HepG2 (cell line): ENCODE measurements around the gene AKAP8L. TPM values are rescaled to one million over a fixed set of nuclear protein-coding genes. Genes with fewer than 3 reads are reported as not detected.

ENCODE experiments used
- ATAC-seq: fragments of 200-7000 bp; cut with Tn5 transposase; 3 replicates; pipeline ENCODE4 v1.9.1; 2020; ENCODE audit warnings: mild to moderate bottlenecking, moderate library complexity
- BruUV-seq: library from RNA; stranded (reverse); fragments of 400-500 nt; replicated peaks from 2 replicates; lab custom pipeline; 2021; lab: Mats Ljungman, UMichigan
- CTCF ChIA-PET: fragments of 300-600 bp; formaldehyde crosslinking; extraction: SDS; loops from one replicate; lab custom pipeline; 2021; ENCODE audit warnings: low total read pairs, inconsistent platforms, low intra/inter-chr PET ratio; lab: Yijun Ruan, JAX
- POLR2A ChIA-PET: fragments of 350-600 bp; sonication (Branson Sonifier 250); formaldehyde crosslinking; loops from one replicate; lab custom pipeline; 2020; ENCODE audit warnings: antibody characterized with exemption, inconsistent platforms; lab: Yijun Ruan, JAX
- DNase-seq: peaks from one replicate; pipeline ENCODE4 v3.0.0-alpha.2; 2015; ENCODE audit warnings: low spot score
- FAIRE-seq: peaks from 3 replicates; lab custom pipeline; 2011; peaks lifted over from hg19 to GRCh38; lab: Jason Lieb, UNC
- H2AFZ ChIP-seq: one replicate; pipeline ENCODE4 v1.6.1; 2011; ENCODE audit warnings: low read length, inconsistent platforms
- H3K27ac ChIP-seq: fragments of 300-600 bp; 3 replicates; pipeline ENCODE4 v1.8.0; 2011; ENCODE audit warnings: mixed run types, mild to moderate bottlenecking, mixed read lengths, low read length, inconsistent platforms; ENCODE audit not compliant: insufficient read depth; ENCODE audit errors: extremely low read length
- H3K27me3 ChIP-seq, 2 experiments: fragments of 200-600 bp in 1 of 2; 2 replicates in 1 of 2; 3 replicates in 1 of 2; pipeline versions ENCODE4 v1.6.0 to v1.8.0; 2011; ENCODE audit warnings: low read length in 2 of 2, mild to moderate bottlenecking in 2 of 2, moderate library complexity in 2 of 2, inconsistent platforms in 1 of 2; ENCODE audit not compliant: insufficient read depth in 2 of 2, control insufficient read depth in 1 of 2
- H3K36me3 ChIP-seq, 2 experiments: fragments of 200-600 bp in 1 of 2; replicated peaks in 1 of 2; 2 replicates in 1 of 2; 3 replicates in 1 of 2; pipeline versions ENCODE4 v1.5.1 to v1.8.0; 2011; ENCODE audit warnings: low read length in 2 of 2, inconsistent platforms in 1 of 2; ENCODE audit not compliant: insufficient read depth in 2 of 2, control insufficient read depth in 1 of 2
- H3K4me1 ChIP-seq: 2 replicates; pipeline ENCODE4 v1.5.1; 2012; ENCODE audit warnings: low read length, inconsistent platforms; ENCODE audit not compliant: insufficient read depth
- H3K4me2 ChIP-seq: 2 replicates; pipeline ENCODE4 v1.6.0; 2011; ENCODE audit warnings: low read depth, low read length, inconsistent platforms
- H3K4me3 ChIP-seq, 3 experiments: fragments of 200-600 bp in 1 of 3; sonication (generic), shearing (Covaris generic) in 1 of 3; replicated peaks in 1 of 3; 2 replicates each; pipeline ENCODE4 v1.5.1; 2011 to 2016; ENCODE audit warnings: low read length in 3 of 3, inconsistent platforms in 2 of 3, low read depth in 2 of 3, mild to moderate bottlenecking in 2 of 3, control low read depth in 1 of 3, mixed read lengths in 1 of 3; ENCODE audit not compliant: insufficient read depth in 1 of 3
- H3K79me2 ChIP-seq: one replicate; pipeline ENCODE4 v1.6.1; 2011; ENCODE audit warnings: low read length, inconsistent platforms; ENCODE audit not compliant: insufficient read depth
- H3K9ac ChIP-seq: 2 replicates; pipeline ENCODE4 v1.6.0; 2011; ENCODE audit warnings: mild to moderate bottlenecking, low read depth, low read length, inconsistent platforms; ENCODE audit not compliant: insufficient read depth
- H3K9me3 ChIP-seq: 2 replicates; pipeline ENCODE4 v1.5.1; 2012; ENCODE audit warnings: mild to moderate bottlenecking, low read length
- H4K20me1 ChIP-seq: 2 replicates; pipeline ENCODE4 v1.6.0; 2011; ENCODE audit warnings: inconsistent platforms, mild to moderate bottlenecking, low read length, moderate library complexity; ENCODE audit not compliant: insufficient read depth
- RBM22 ChIP-seq: fragments of 200-400 bp; formaldehyde crosslinking; optimal IDR thresholded peaks from 2 replicates; pipeline ENCODE3; 2017; ENCODE audit warnings: mild to moderate bottlenecking, low read length, moderate library complexity
- WGBS: methylation state at CpG from one replicate; pipeline ENCODE4 v1.1.6; 2017; ENCODE audit warnings: low lambda C conversion rate; 5-methylcytosine and 5-hydroxymethylcytosine counted together
- in situ Hi-C: cut with HindIII; loops from 2 replicates; pipeline ENCODE4 v1.10.0; 2017; ENCODE audit warnings: low pct_unique_long_range_greater_than_20kb; ENCODE audit not compliant: extremely low pct_ligation_motif_present
- intact Hi-C: fragments of 100-400 bp; cut with micrococcal nuclease; formaldehyde crosslinking; loops from one replicate; pipeline ENCODE4 v1.10.0; 2022; ENCODE audit not compliant: unreplicated experiment
- polyA plus RNA-seq, 8 experiments: library from polyadenylated mRNA; depleted of rRNA in 3 of 8; stranded (reverse) in 7 of 8; unstranded in 1 of 8; fragments of >200 nt; fragmentation: Illumina TruSeq in 4 of 8; extraction: Trizol in 4 of 8; gene quantifications; 2 replicates each; pipeline versions ENCODE4 v1.2.1 to v1.2.3, GENCODE V29; 2011 to 2016; ENCODE audit warnings: low read depth in 4 of 8, missing spikeins in 1 of 8, mixed read lengths in 1 of 8; ENCODE audit not compliant: insufficient read depth in 1 of 8
- total RNA-seq, 5 experiments: library from RNA; depleted of rRNA; stranded (reverse); fragments of >200 nt; fragmentation: Illumina TruSeq; extraction: Trizol; gene quantifications; 2 replicates each; pipeline ENCODE4 v1.2.3, GENCODE V29; 2016; ENCODE audit warnings: low read depth in 1 of 5
- TF ChIP-seq, protein P1 (sequence below): sonication (generic); formaldehyde crosslinking; IDR thresholded peaks from 2 replicates; pipeline ENCODE4 v1.4.0; 2020; ENCODE audit warnings: mild to moderate bottlenecking, missing genetic modification reagents

AKAP8L gene
- total and polyA plus RNA-seq, 2 of the 13 experiments (the other 11 are each of a cell fraction or from before 2014, with no cell fraction given) = 48.2 to 49.6 TPM

DNA sequence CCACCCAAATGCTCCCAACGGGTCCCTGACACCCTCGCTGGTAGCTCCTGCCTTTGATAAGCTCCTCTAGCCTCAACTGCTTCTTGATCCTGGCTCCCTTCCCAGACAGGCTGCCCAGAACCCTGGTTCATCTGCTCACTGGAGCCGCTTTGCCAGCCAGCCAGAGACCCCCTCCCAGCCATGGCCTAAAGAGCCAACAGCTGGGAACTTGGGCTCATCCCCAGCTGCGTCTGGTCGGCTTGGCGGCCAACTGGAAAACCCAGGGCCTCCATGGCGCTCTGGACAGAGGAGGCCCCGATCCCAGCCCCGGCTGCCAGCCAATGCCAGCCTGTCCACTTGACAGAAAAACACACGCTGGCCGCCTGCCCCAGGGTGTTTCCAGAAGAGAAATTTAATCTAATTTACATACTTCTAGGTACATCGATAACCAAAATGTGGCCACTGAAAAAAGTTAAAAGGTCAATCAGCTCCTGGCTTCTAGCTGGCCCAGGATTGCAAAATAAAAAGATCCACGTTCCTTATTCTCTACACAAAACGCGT, 3.0 kb upstream of the AKAP8L start:
- DNase-seq = no peak
- intact Hi-C loops = no loop called here

More for the DNA sequence above, 3.0 kb upstream of the AKAP8L start:
- Histone ChIP-seq H4K20me1 (peaks cover 8% of the 10 kb centered on the region; the same call in 1 of the 2 replicates), H3K36me3 (peaks cover 21 to 27% of the 10 kb centered on the region in 2 experiments; a peak in 4 of 5 replicates), H3K4me1 (peaks cover 10% of the 10 kb centered on the region), H3K27ac (no peak overlapping the region), H3K79me2 (peaks cover 21% of the 10 kb centered on the region), H3K4me3 (no peak overlapping the region), H3K27me3 (no peaks in the 10 kb centered on the region; a peak in 1 of 5 replicates), H3K9ac (no peak overlapping the region), H2AFZ (no peak overlapping the region), H3K9me3 (no peaks in the 10 kb centered on the region; the same call in 1 of the 2 replicates), H3K4me2 (no peak overlapping the region)
- POLR2A ChIA-PET = no interaction called here
- ATAC-seq (no peak), FAIRE-seq (no peak)
- in situ Hi-C loops = loop anchor here (10.0 kb wide), 1 partner anchor 133 kb away; no protein-coding TSS in a partner anchor
- CTCF ChIA-PET = no interaction called here
- BruUV-seq = no TSS peak
- 97% methylated on average over 15 of the region's 15 CpGs for WGBS
- TF ChIP-seq, protein P1, sequence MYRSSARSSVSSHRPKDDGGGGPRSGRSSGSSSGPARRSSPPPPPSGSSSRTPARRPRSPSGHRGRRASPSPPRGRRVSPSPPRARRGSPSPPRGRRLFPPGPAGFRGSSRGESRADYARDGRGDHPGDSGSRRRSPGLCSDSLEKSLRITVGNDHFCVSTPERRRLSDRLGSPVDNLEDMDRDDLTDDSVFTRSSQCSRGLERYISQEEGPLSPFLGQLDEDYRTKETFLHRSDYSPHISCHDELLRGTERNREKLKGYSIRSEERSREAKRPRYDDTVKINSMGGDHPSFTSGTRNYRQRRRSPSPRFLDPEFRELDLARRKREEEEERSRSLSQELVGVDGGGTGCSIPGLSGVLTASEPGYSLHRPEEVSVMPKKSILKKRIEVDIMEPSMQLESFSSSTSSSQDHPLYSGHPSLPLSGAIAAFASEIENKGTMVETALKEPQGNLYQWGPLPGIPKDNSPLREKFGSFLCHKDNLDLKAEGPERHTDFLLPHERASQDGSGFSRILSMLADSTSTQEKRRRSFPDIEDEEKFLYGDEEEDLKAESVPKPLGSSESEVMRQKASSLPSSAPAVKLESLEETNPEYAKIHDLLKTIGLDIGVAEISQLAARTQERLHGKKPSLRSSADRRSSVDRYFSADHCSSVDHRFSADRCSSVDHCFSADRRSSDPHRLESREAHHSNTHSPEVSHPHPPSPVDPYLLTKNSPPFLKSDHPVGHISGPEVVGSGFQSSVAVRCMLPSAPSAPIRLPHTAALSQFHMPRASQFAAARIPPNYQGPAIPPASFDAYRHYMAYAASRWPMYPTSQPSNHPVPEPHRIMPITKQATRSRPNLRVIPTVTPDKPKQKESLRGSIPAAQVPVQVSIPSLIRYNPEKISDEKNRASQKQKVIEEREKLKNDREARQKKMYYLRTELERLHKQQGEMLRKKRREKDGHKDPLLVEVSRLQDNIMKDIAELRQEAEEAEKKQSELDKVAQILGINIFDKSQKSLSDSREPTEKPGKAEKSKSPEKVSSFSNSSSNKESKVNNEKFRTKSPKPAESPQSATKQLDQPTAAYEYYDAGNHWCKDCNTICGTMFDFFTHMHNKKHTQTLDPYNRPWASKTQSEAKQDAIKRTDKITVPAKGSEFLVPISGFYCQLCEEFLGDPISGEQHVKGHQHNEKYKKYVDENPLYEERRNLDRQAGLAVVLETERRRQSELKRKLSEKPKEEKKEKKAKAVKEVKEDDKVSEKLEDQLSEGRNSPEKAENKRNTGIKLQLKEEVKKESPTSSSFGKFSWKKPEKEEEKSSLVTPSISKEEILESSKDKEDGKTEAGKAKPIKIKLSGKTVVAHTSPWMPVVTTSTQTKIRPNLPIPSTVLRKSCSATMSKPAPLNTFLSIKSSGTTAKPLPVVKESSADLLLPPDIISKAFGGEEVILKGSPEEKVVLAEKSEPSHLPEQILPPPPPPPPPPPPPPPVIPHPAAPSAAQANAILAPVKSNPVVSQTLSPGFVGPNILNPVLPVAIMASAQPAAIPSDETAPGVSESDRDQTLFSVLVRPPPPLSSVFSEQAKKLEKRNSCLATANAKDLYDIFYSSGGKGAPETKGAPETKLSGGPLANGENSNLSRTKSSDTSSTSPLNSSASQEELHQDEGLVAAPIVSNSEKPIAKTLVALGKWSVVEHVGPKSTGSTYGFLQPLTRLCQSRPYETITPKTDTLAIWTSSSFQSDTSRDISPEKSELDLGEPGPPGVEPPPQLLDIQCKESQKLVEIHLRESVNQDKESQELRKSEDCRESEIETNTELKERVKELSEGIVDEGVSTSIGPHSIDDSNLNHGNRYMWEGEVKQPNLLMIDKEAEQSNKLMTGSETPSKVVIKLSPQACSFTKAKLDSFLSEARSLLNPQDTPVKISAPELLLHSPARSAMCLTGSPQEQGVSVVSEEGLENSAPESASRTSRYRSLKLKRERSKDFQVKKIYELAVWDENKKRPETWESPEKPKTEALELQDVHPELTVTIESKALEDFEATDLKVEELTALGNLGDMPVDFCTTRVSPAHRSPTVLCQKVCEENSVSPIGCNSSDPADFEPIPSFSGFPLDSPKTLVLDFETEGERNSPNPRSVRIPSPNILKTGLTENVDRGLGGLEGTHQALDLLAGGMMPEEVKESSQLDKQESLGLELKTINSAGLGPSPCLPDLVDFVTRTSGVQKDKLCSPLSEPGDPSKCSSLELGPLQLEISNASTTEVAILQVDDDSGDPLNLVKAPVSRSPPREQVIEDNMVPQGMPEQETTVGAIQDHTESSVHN (CRISPR knock-in tag) = no peak
- peak; percentile 77 for TF ChIP-seq RBM22
- TF ChIP-seq, all 625 proteins: peak for 1
